Skin of body (tissue), 2 donors: ENCODE results near the gene ELF3. TPM values are rescaled to one million over a fixed set of nuclear protein-coding genes. Genes with fewer than 3 reads are reported as not detected.
"Not testable (repeated sequence)": the region's sequence is repeated elsewhere in the genome, so short reads cannot be mapped to it uniquely, and the experiment has no call there.

Source experiments
- DNase-seq: peaks from one replicate; lab custom pipeline; 2025; lab: John Stamatoyannopoulos, UW
- total RNA-seq: library from RNA; depleted of rRNA; stranded (reverse); fragments of >200 nt; gene quantifications from one replicate; pipeline ENCODE4 v1.2.3, GENCODE V29; 2014

The ELF3 gene
- 14.0 TPM for total RNA-seq

GRCh38 chr1:202010180-202011015 lies at the start of gene ELF3:
TSS of gene ELF3 (plus strand) at chr1:202010587. CDS start at chr1:202011137, 550 bp downstream.
- no peak for DNase-seq

GRCh38 chr1:201962382-201962781 lies 48.0 kb upstream of the ELF3 start:
- DNase-seq = not testable (repeated sequence)

- no peak for DNase-seq
Measured at GRCh38 chr1:201964261-201964660, 46.1 kb upstream of the ELF3 start.

GRCh38 chr1:201966171-201966570 lies 44.2 kb upstream of the ELF3 start:
- no peak for DNase-seq

- DNase-seq = no peak
Measured at GRCh38 chr1:201968202-201968925, 42.0 kb upstream of the ELF3 start.

DNA sequence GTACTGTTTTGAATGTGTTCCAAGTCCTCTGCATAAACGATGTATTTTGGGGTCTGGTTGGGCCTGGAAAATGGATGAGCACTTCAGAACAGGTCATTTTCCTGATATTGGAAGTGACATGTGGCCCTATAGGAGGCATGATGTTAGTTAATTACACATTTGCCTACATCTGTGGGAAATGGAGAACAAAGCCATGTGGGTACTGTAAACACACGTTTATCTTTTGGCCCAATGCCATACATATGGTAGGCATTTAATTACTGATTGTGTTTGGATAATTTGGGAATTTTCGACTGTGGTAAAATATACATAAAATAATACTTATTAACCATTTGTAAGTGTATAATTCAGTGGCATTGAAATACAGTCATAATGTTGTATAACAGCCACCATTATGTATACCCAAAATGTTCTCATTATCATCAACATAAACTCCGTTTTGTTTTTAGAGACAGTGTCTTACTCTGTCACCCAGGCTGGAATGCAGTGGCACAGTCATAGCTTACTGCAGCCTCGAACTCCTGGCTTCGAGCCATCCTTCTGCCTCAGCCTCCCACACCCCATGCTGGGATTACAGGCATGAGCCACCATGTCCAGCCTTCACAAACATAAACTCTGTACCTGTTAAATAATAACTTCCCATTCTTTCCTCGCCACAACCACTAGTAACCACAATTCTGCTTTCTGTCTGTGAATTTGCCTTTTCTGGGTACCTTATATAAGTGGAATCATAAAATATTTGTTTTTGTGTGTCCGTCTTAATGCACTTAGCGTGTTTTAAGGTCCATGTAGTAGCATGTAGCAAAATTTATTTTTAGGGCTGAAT lies 39.8 kb upstream of the ELF3 start:
- no peak for DNase-seq

DNA sequence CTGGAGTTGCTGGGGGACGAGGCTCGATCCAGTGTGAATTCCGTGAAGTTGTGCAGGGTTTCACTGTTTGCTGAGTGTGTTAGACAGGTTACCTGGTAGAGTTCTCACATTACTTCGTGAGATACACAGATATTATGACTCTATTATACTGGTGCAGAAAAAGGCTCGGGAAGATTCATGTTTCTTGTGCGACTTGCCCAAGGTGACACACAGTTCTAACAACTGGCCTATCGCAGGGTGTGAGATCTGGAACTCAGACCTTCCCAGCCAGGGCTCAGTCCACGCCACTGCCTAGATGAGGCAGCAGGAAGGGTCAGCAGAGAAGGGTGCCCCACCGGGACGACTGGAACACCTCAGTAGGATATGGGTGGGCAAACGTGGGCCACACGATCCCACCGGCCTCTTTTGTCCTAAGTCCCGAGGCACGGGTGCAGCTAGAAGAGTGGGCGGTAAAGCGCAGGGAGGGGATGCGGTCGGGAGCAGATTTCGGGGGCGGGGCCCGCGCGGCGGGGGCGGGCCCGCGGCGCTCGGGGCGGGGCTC lies 28.2 kb upstream of the ELF3 start:
- no peak for DNase-seq

GRCh38 chr1:201982623-201983379 lies 27.6 kb upstream of the ELF3 start, which contains the start of gene RNPEP:
TSS of gene RNPEP (plus strand) at chr1:201982648. CDS start at chr1:201982667, 19 bp downstream.
- DNase-seq = peak; percentile 53

DNA sequence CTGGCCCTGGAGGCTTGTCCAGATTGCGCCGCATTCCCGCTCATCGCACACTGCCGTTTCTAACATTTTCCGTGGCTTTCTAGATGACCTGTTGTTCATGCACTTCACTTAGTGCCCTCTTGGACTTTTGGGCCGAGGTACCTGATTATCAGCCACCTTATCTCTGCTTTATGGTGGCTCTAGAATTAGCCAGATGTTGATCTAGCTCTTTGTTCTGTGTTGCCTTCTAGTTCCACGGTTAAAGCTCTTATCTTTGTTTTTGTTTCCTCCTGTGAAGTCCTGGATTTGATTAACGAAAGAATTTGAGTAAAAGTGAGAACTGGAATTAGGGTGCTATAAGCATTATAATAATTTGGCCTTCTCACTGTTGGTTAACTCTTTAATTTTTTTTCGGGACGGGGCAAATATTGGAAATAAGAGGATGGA lies 27.0 kb upstream of the ELF3 start:
- DNase-seq = peak; percentile 53

- no peak for DNase-seq
Measured at GRCh38 chr1:201984446-201984845, 25.9 kb upstream of the ELF3 start.

DNA sequence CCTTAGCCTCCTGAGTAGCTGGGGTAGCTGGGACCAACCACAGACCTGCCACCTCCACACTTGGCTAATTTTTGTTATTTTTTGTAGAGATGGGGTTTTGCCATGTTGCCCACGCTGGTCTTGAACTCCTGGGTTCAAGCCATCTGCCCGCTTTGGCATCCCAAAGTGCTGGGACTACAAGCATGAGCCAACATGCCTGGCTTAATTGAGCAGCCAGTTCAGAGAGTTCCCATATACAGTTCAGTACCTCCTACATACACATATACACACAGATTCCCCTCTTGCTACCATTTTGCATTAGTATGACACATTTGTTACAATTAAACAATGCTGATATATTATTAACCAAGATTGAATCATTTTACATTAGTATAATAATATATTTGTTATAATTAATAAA lies 25.0 kb upstream of the ELF3 start:
- DNase-seq = no peak

DNA sequence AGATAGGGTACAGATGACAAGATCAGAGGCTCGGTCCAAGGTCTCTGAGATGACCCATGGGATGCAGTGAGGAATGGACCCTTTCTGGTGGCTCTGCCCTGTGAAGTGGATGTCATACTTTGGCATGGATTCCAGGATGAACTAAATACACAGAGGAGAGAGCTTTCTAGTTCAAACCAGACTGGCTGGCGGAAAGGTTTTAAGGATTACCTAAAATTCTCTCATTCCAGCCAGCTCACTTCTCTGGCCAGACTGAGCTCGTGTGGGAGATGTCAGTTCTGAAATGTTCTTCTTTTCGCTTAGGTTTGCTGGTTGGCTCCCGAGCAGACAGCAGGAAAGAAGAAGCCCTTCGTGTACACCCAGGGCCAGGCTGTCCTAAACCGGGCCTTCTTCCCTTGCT lies 21.8 kb upstream of the ELF3 start:
- DNase-seq = no peak

DNA sequence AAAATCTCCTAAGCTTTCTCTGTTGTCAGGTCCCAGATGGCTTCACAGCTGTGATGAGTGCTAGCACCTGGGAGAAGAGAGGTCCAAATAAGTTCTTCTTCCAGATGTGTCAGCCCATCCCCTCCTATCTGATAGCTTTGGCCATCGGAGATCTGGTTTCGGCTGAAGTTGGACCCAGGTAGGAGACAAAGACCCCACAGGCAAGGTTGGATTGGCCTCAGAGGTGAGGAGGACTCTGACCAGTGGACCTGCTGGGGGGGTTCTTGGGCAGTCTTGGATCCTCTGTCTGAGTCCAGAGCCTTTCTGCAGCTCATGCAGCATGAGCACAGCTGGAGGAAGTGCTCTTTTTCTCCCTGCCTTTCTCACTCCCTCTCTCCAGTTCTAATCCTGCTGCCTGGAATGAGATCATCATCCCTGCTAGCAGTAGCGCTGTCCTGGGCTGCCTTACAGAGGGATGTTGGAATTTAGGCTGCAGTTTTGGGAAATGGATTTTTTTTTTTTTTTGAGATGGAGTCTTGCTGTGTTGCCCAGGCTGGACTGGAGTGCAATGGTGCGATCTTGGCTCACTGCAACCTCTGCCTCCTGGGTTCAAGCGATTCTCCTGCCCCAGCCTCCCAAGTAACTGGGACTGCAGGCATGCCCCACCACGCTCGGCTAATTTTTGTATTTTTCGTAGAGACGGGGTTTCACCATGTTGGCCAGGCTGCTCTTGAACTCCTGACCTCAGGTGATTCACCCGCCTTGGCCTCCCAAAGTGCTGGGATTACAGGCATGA lies 20.8 kb upstream of the ELF3 start:
- no peak for DNase-seq

- DNase-seq = no peak
Measured at GRCh38 chr1:201990427-201990826, 20.0 kb upstream of the ELF3 start.

DNA sequence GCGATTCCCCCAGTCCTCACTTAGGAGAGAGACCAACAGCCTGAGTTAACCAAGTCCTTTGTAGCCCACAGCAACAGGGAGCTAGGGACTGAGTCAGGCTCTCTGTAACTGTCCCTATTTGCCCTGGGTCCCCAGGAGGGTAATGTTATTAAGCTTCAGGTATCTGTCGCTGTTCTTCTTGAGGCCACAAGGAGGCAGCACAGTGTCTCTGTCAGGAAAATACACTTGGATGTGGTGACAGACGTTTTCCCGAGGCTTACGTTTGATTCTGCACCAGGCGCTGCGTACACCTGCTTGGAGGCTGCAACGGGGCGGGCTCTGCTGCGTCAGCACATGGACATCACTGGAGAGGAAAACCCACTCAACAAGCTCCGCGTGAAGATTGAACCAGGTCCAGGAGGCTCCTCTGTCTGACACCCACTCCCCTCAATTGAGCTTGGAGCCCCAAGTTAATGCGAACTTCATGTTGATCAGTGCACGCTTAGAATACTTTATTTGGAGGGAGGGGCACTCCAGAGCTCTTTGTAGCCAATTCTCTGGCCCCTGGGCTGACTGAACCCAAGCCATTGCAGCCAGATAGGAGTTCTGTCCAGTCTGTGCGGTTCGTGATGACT lies 10.7 kb upstream of the ELF3 start:
- no peak for DNase-seq

DNA sequence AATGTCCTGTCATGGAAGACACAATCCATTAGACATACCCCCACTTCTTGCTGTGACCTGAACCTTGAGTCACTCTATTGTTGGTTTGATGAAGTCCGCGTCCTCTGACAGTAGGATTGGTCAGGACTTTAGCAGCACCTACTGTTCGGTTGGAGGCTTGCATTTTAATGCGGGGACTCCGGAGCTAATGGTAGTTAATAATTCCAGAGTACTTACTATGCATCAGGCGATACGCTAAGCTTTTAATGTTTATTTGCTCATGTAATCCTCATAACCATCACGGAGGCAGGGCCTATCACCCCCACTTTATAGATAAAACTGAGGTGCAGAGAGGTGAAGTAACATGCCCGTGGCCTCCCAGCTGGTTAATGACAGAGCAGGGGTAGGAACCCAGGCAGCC lies 7.9 kb upstream of the ELF3 start:
- DNase-seq = no peak

DNA sequence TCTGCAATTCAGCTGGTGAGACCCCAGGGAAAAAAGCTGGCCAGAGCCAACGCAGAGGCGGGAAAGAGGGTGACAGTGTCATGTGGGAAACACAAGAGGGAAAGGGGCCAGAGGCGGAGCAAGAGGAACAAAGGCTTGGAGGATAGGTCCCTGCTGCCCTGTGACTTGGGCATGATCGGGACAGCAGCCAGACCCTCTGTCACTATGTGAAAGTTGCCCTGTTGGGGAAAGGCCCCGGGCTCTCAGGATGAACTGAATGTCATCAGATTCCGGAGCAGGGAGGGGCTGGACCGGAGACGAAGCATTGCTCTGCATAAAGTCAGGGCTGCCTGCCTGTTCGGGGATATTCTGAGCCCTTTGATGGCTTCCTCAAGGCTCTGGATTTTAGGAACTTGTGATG lies 5.7 kb upstream of the ELF3 start:
- no peak for DNase-seq

DNA sequence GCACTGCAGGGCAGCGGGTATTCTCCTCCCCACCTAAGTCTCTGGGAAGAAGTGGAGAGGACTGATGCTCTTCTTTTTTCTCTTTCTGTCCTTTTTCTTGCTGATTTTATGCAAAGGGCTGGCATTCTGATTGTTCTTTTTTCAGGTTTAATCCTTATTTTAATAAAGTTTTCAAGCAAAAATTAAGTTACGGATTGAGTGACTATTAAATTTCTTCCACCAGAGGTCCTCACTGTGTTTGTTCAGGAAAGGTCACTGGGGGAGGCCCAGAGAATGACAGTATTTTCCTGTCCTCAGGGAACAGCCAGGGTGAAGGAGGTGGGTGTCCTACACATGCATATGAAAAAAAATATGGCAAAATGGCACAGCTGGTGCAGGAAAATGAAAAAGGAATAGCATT lies 4.4 kb upstream of the ELF3 start:
- no peak for DNase-seq

- no peak for DNase-seq
Measured at GRCh38 chr1:202007304-202007703, 3.1 kb upstream of the ELF3 start.
